Activated T-cell treated with anti-CD3 and anti-CD28 coated beads for 48 hours (primary cell): ENCODE data around the gene EIF3CL.
A peak's percentile ranks its signal among the peaks of the same experiment; 100 is the strongest.
"Not testable (repeated sequence)": the region's sequence is repeated elsewhere in the genome, so short reads cannot be mapped to it uniquely, and the experiment has no call there.

ENCODE experiments used
- DNase-seq: peaks from one replicate; pipeline ENCODE4 v3.0.0-alpha.2; 2020; ENCODE audit warnings: low read depth

Gene EIF3CL, protein sequence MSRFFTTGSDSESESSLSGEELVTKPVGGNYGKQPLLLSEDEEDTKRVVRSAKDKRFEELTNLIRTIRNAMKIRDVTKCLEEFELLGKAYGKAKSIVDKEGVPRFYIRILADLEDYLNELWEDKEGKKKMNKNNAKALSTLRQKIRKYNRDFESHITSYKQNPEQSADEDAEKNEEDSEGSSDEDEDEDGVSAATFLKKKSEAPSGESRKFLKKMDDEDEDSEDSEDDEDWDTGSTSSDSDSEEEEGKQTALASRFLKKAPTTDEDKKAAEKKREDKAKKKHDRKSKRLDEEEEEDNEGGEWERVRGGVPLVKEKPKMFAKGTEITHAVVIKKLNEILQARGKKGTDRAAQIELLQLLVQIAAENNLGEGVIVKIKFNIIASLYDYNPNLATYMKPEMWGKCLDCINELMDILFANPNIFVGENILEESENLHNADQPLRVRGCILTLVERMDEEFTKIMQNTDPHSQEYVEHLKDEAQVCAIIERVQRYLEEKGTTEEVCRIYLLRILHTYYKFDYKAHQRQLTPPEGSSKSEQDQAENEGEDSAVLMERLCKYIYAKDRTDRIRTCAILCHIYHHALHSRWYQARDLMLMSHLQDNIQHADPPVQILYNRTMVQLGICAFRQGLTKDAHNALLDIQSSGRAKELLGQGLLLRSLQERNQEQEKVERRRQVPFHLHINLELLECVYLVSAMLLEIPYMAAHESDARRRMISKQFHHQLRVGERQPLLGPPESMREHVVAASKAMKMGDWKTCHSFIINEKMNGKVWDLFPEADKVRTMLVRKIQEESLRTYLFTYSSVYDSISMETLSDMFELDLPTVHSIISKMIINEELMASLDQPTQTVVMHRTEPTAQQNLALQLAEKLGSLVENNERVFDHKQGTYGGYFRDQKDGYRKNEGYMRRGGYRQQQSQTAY

GRCh38 chr16:28403220-28404072 is at the start of gene EIF3CL:
EIF3CL (minus strand) TSS chr16:28403841; CDS start chr16:28403618, 223 bp downstream.
- not testable (repeated sequence) for DNase-seq

DNA sequence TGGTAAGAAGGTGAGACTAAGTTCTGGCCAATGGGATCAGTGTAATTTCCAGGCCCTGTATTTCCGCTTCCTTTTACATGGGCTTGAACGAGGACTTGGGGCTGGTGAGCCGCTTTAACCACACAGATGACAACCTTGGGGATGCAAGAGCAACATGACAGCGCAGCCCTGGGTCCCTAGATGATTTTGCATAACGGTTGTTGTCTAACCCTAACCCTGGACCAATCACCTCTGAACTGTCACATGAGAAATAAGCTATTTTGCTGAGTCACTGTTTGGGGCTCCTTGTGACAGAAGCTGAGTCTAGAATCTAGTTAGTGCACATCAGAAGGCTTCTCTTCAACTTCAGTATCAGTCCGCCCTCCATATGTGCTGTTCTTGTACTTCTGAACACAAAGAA is 43.4 kb upstream of the EIF3CL start:
- DNase-seq, result not testable (repeated sequence)

GRCh38 chr16:28446388-28446787 is 42.7 kb upstream of the EIF3CL start:
- not testable (repeated sequence) for DNase-seq

DNA sequence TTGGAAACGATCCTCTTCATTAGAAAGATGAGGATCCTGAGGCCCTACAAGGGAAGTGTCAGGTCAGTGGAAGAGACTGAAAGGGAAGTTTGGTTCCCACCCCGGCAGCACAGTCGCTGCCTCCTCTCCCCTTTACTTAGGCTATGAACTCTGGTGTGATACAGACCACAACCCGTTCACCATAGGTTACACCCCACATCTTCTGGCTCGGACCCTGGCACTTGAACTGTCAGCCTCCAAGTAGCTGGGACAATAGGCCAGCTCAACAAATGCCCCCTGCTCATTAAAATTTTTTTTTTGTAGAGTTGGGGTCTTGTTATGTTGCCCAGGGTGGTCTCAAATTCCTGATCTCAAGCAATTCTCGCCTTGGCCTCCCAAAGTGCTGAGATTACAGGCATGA is 40.3 kb upstream of the EIF3CL start:
- DNase-seq, result not testable (repeated sequence)

GRCh38 chr16:28438899-28439298 is 35.3 kb upstream of the EIF3CL start:
- not testable (repeated sequence) for DNase-seq

GRCh38 chr16:28435340-28435739 is 31.7 kb upstream of the EIF3CL start:
- not testable (repeated sequence) for DNase-seq

GRCh38 chr16:28426060-28426680 is 22.5 kb upstream of the EIF3CL start:
- DNase-seq, result not testable (repeated sequence)

- DNase-seq, result not testable (repeated sequence)
Measured at GRCh38 chr16:28421071-28421750, 17.6 kb upstream of the EIF3CL start.

DNA sequence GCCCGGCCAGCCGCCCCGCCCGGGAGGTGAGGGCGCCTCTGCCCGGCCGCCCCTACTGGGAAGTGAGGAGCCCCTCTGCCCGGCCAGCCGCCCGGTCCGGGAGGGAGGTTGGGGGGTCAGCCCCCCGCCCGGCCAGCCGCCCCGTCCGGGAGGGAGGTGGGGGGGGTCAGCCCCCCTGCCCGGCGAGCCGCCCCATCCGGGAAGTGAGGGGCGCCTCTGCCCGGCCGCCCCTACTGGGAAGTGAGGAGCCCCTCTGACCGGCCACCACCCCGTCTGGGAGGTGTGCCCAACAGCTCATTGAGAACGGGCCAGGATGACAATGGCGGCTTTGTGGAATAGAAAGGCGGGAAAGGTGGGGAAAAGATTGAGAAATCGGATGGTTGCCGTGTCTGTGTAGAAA is 13.4 kb upstream of the EIF3CL start:
- not testable (repeated sequence) for DNase-seq

- DNase-seq, result not testable (repeated sequence)
Measured at GRCh38 chr16:28414530-28414929, 10.9 kb upstream of the EIF3CL start.

DNA sequence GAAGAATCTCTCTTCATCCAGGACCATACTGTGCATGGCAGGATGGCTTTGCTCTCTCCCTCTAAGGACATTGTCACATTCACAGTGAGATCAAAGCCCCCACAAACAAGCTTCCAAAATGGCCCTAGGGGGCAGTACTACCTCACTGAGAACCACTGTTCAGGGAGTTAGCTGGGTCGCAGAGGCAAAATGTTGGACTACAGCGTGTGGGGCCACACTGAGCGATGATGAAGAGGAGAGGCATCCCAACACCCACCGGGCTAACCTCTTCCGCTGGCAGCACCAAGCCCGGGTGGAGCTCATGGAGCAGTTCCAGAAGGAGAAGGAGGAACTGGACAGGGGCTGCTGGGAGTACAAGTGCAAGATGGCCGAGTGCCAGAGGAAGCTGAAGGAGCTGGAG is 9.9 kb upstream of the EIF3CL start:
- DNase-seq, result not testable (repeated sequence)

- not testable (repeated sequence) for DNase-seq
Measured at GRCh38 chr16:28392054-28392453, 11.6 kb downstream of the EIF3CL start.

- DNase-seq, result not testable (repeated sequence)
Measured at GRCh38 chr16:28382177-28382867, 21.3 kb downstream of the EIF3CL start.

DNA sequence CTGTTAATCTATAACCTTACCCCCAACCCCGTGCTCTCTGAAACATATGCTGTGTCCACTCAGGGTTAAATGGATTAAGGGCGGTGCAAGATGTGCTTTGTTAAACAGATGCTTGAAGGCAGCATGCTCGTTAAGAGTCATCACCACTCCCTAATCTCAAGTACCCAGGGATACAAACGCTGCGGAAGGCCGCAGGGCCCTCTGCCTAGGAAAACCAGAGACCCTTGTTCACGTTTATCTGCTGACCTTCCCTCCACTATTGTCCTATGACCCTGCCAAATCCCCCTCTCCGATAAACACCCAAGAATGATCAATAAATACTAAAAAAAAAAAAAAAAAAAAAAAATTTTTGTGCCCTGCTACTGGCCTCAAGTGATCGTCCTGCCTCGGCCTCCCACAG is 25.8 kb downstream of the EIF3CL start:
- DNase-seq, result not testable (repeated sequence)

GRCh38 chr16:28377108-28377625 is 26.5 kb downstream of the EIF3CL start:
- DNase-seq, result not testable (repeated sequence)

DNA sequence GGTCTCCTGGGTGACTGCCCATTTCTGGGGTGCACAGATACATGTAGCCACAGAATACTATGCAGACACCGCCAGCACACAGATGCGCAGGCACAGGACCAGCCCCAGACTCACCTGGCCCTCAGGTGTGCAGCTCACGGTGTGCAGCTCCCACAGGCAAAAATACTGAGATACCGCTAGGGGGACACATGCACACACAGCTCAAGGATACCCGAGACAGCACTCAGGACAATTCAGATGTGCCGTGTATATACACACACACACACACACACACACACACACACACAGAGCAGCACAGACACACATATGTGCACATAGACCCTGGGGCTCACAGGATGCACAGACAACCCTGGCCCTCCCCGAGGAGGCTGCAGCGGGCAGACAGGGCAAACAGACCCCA is 28.5 kb downstream of the EIF3CL start:
- DNase-seq, result not testable (repeated sequence)

DNA sequence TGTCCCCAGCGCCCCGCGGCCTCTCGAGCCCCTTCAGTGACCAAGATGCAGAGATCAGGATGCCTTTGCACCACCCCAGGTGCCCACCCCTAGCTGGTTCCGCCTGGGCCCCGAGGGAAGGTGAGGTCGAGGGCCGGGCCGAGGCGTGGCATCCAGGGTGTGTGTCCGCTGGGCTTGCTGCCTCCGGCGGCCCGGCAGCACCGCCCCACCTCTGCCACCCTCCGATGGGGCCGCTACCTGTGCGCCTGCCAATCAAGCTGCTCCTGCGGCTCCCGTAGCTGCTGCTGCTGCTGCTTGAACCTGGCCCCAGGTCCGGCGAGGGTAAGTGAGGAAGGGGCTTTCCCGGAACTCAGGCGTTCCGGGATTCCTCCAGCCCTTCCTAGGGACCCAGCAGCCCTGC is 29.4 kb downstream of the EIF3CL start:
- not testable (repeated sequence) for DNase-seq

- DNase-seq, result not testable (repeated sequence)
Measured at GRCh38 chr16:28367926-28368325, 35.7 kb downstream of the EIF3CL start.

DNA sequence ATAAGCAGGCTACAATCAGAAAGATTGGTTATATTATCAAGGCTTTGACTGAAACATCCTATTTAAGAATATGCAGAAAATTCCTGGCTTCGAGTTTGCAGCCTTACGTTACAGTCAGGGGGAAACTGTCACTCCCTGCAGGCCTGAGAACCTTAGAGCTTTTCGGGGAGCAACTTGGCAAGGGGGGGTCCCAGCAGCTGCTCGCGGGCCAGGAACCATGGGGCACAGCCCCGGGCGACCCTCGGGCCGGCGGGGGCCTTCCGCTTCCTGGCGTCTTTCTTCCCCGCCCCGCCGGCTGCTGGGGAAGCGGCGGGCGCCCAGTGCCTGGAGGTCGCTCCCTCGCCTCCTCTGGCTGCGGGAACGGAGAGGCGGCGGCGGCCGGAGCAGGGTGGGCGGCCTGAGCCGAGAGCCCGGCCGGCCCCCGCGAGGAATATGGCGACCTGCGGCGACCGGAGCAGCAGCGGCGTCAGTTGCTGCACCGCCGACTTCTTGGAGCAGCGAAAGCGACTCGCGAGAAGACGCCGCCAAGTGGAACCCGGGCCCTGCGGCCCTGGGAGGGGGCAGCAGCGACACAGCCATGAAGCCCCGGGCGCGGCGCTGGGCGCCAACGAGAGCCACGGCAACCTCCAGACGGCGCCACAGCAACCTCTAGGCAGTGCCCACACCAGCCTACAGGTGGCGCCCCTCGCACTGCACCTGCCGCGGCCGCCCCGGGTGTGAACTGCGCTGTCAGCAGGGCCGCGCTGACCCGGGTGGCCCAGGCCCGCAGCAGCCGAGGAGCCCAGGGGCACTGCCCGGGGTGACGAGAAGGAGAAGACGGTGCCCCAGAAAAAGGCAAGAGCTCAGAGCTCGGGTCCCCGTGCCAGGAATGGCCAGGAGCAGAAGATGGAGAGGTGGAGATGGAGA is 39.1 kb downstream of the EIF3CL start:
- peak; percentile 5 for DNase-seq
